Kidney (tissue), 14 donors: ENCODE data around the gene NTNG1. TPM values are rescaled to one million over a fixed set of nuclear protein-coding genes. Genes with fewer than 3 reads are reported as not detected.

Experiments
- DNase-seq, 5 donors: peaks; one replicate each; pipeline ENCODE4 v3.0.0-alpha.2; 2013 to 2020
- FAIRE-seq: peaks from 2 replicates; lab custom pipeline; 2012; peaks lifted over from hg19 to GRCh38; lab: Jason Lieb, UNC
- H3K27ac ChIP-seq, 2 donors: one replicate each; pipeline ENCODE4 v1.7.0; 2013; ENCODE audit warnings: low read depth in 2 of 2, low read length in 2 of 2, inconsistent platforms in 1 of 2
- H3K27me3 ChIP-seq: one replicate; pipeline ENCODE4 v1.7.1; 2013; ENCODE audit warnings: low read length, inconsistent platforms; ENCODE audit not compliant: control insufficient read depth, insufficient read depth
- H3K36me3 ChIP-seq, 3 donors: one replicate each; pipeline versions ENCODE4 v1.7.0 to v1.7.1; 2013; ENCODE audit warnings: low read length in 3 of 3, control low read depth in 1 of 3, inconsistent platforms in 1 of 3; ENCODE audit not compliant: insufficient read depth in 3 of 3, control insufficient read depth in 2 of 3
- H3K4me1 ChIP-seq, 3 donors: one replicate each; pipeline versions ENCODE4 v1.7.0 to v1.7.1; 2013; ENCODE audit warnings: low read length in 3 of 3, inconsistent platforms in 1 of 3, low read depth in 1 of 3; ENCODE audit not compliant: control insufficient read depth in 2 of 3, insufficient read depth in 2 of 3
- H3K4me3 ChIP-seq, 3 donors: one replicate each; pipeline versions ENCODE4 v1.7.0 to v1.8.1; 2013; ENCODE audit warnings: low read length in 3 of 3, control low read depth in 1 of 3, inconsistent platforms in 1 of 3
- H3K9ac ChIP-seq, 3 donors: one replicate each; pipeline versions ENCODE4 v1.7.0 to v1.7.1; 2013; ENCODE audit warnings: low read length in 3 of 3, control low read depth in 1 of 3, inconsistent platforms in 1 of 3
- H3K9me3 ChIP-seq, 3 donors: one replicate each; pipeline versions ENCODE4 v1.7.0 to v1.7.1; 2013; ENCODE audit warnings: low read length in 3 of 3, control low read depth in 1 of 3, inconsistent platforms in 1 of 3; ENCODE audit not compliant: control insufficient read depth in 2 of 3, insufficient read depth in 1 of 3
- CTCF ChIP-seq: IDR thresholded peaks from 3 replicates; pipeline ENCODE4 v1.5.1; 2012; ENCODE audit warnings: mild to moderate bottlenecking, moderate library complexity, borderline replicate concordance; ENCODE audit not compliant: insufficient read depth; ENCODE audit errors: extremely low read depth
- intact Hi-C: fragments of 100-400 bp; cut with DNase I; formaldehyde crosslinking; loops from one replicate; pipeline ENCODE4 v1.11.1; 2022
- polyA plus RNA-seq: library from polyadenylated mRNA; stranded (reverse); fragments of 350-450 nt; fragmentation: Illumina TruSeq; extraction: RNeasy Lipid Tissue Mini Kit (QIAGEN cat#74804); gene quantifications from one replicate; pipeline ENCODE4 v1.2.3, GENCODE V29; 2014; ENCODE audit warnings: low read depth, low replicate concordance; ENCODE audit not compliant: insufficient read depth
- total RNA-seq: library from RNA; stranded (reverse); fragmentation: NEBNext Ultra II Directional; extraction: Animal tissue kit (Norgen Biotek cat#: 25700); gene quantifications from one replicate; pipeline ENCODE4 v1.2.1, GENCODE V29; 2021
- donor health status: control.
- donor health status: control.
- donor health status: control.
- donor health status: control.
- donor health status: control.
- donor health status: DM: yes; HTN: yes; CAD: no.
- donor health status: Normal renal cell carcinoma (clear cell type).

The NTNG1 gene
- total and polyA plus RNA-seq, 2 donors from 2014 or later: 2.8 to 7.7 TPM

GRCh38 chr1:107363154-107363553, 222.3 kb downstream of the NTNG1 start:
- no peak for FAIRE-seq
- H3K4me3 ChIP-seq: no peak overlapping the region
- peak in 1 of 5 donors; percentile 22 for DNase-seq
- H3K9ac ChIP-seq: no peak overlapping the region
- H3K36me3 ChIP-seq: no peaks in the 10 kb centered on the region
- H3K27ac ChIP-seq: no peak overlapping the region
- TF ChIP-seq CTCF: no peak
- H3K9me3 ChIP-seq: no peaks in the 10 kb centered on the region
- peaks cover 0 to 3% (median 0%) of the 10 kb centered on the region in 3 donors for H3K4me1 ChIP-seq
- intact Hi-C loops: no loop called here
- H3K27me3 ChIP-seq: no peaks in the 10 kb centered on the region

GRCh38 chr1:107365527-107366240, 224.8 kb downstream of the NTNG1 start:
- peak in 2 of 5 donors; percentile 31 to 41 for DNase-seq
- no peak for TF ChIP-seq CTCF
- Histone ChIP-seq H3K4me1 (peaks cover 0 to 3% (median 0%) of the 10 kb centered on the region in 3 donors), H3K9ac (no peak overlapping the region), H3K36me3 (no peaks in the 10 kb centered on the region), H3K9me3 (no peaks in the 10 kb centered on the region), H3K27me3 (no peaks in the 10 kb centered on the region), H3K4me3 (no peak overlapping the region), H3K27ac (no peak overlapping the region)
- no peak for FAIRE-seq
- intact Hi-C loops: no loop called here

GRCh38 chr1:107378426-107378825, 237.6 kb downstream of the NTNG1 start:
- Histone ChIP-seq H3K27me3 (no peaks in the 10 kb centered on the region), H3K9ac (no peak overlapping the region), H3K27ac (peak overlapping the region in 1 of 2 donors; percentile 34), H3K36me3 (no peaks in the 10 kb centered on the region), H3K9me3 (no peaks in the 10 kb centered on the region), H3K4me1 (peaks cover 0 to 8% (median 0%) of the 10 kb centered on the region in 3 donors), H3K4me3 (no peak overlapping the region)
- TF ChIP-seq CTCF: no peak
- intact Hi-C loops: no loop called here
- peak in 4 of 5 donors; percentile 35 to 48 (median 42) for DNase-seq
- no peak for FAIRE-seq
